Measurements from ENCODE around the gene EXOC4. TPM values are rescaled to one million over a fixed set of nuclear protein-coding genes. Genes with fewer than 3 reads are reported as not detected.

Gene EXOC4
- polyA plus RNA-seq, 3 donors from 2014 or later: 24.2 to 50.1 (median 30.1) TPM

GRCh38 chr7:133675510-133676218, 422.8 kb downstream of the EXOC4 start:
- Mint-ChIP-seq H3K4me3 (no peak overlapping the region), H3K4me1 (no peaks in the 10 kb centered on the region), H3K27ac (no peak overlapping the region), H3K9me3 (no peaks in the 10 kb centered on the region), H3K36me3 (peaks cover 3 to 16% (median 10%) of the 10 kb centered on the region in 3 donors), H3K27me3 (ENCODE audit: low read depth in 3 of 3) (no peaks in the 10 kb centered on the region)
- DNase-seq: no peak

- Mint-ChIP-seq H3K27ac (no peak overlapping the region), H3K36me3 (peaks cover 4 to 8% (median 6%) of the 10 kb centered on the region in 3 donors), H3K27me3 (ENCODE audit: low read depth in 3 of 3) (no peaks in the 10 kb centered on the region), H3K4me1 (no peaks in the 10 kb centered on the region), H3K9me3 (no peaks in the 10 kb centered on the region), H3K4me3 (no peak overlapping the region)
- no peak for DNase-seq
Measured at GRCh38 chr7:133676805-133677370, 424.0 kb downstream of the EXOC4 start.

- DNase-seq: no peak
- Mint-ChIP-seq H3K4me1 (no peaks in the 10 kb centered on the region), H3K27ac (no peak overlapping the region), H3K27me3 (ENCODE audit: low read depth in 3 of 3) (no peaks in the 10 kb centered on the region), H3K9me3 (no peaks in the 10 kb centered on the region), H3K36me3 (peaks cover 4 to 11% (median 9%) of the 10 kb centered on the region in 3 donors), H3K4me3 (no peak overlapping the region)
Measured at GRCh38 chr7:133678137-133678814, 425.4 kb downstream of the EXOC4 start.

- Mint-ChIP-seq H3K4me1 (no peaks in the 10 kb centered on the region), H3K9me3 (no peaks in the 10 kb centered on the region), H3K36me3 (peaks cover 4 to 13% (median 9%) of the 10 kb centered on the region in 3 donors), H3K27ac (no peak overlapping the region), H3K4me3 (no peak overlapping the region), H3K27me3 (ENCODE audit: low read depth in 3 of 3) (no peaks in the 10 kb centered on the region)
- no peak for DNase-seq
Measured at GRCh38 chr7:133679977-133680376, 427.1 kb downstream of the EXOC4 start.

GRCh38 chr7:133681529-133681928, 428.7 kb downstream of the EXOC4 start:
- Mint-ChIP-seq H3K4me1 (no peaks in the 10 kb centered on the region), H3K9me3 (no peaks in the 10 kb centered on the region), H3K36me3 (peaks cover 4 to 16% (median 9%) of the 10 kb centered on the region in 3 donors), H3K27ac (no peak overlapping the region), H3K4me3 (no peak overlapping the region), H3K27me3 (ENCODE audit: low read depth in 3 of 3) (no peaks in the 10 kb centered on the region)
- DNase-seq: no peak

- Mint-ChIP-seq H3K36me3 (peaks cover 4 to 16% (median 9%) of the 10 kb centered on the region in 3 donors), H3K9me3 (no peaks in the 10 kb centered on the region), H3K27me3 (ENCODE audit: low read depth in 3 of 3) (peaks cover 0 to 1% (median 0%) of the 10 kb centered on the region in 3 donors), H3K4me3 (no peak overlapping the region), H3K27ac (no peak overlapping the region), H3K4me1 (no peaks in the 10 kb centered on the region)
- no peak for DNase-seq
Measured at GRCh38 chr7:133682364-133683181, 429.7 kb downstream of the EXOC4 start.

- Mint-ChIP-seq H3K4me3 (no peak overlapping the region), H3K27ac (no peak overlapping the region), H3K27me3 (ENCODE audit: low read depth in 3 of 3) (peaks cover 0 to 5% (median 0%) of the 10 kb centered on the region in 3 donors)
Measured at GRCh38 chr7:133683182-133683454, 430.2 kb downstream of the EXOC4 start.

GRCh38 chr7:133688483-133689239, 435.8 kb downstream of the EXOC4 start:
- H3K9me3 Mint-ChIP-seq: no peaks in the 10 kb centered on the region
- peaks cover 0 to 5% (median 3%) of the 10 kb centered on the region in 3 donors for H3K27me3 Mint-ChIP-seq (ENCODE audit: low read depth in 3 of 3)
- no peak for DNase-seq
- H3K4me3 Mint-ChIP-seq: no peak overlapping the region
- no peak overlapping the region for H3K27ac Mint-ChIP-seq
- no peaks in the 10 kb centered on the region for H3K4me1 Mint-ChIP-seq
- H3K36me3 Mint-ChIP-seq: peaks cover 0 to 9% (median 0%) of the 10 kb centered on the region in 3 donors

More at GRCh38 chr7:133683182-133683454, 430.2 kb downstream of the EXOC4 start:
- Mint-ChIP-seq H3K9me3 (no peaks in the 10 kb centered on the region), H3K4me1 (no peaks in the 10 kb centered on the region), H3K36me3 (peaks cover 4 to 16% (median 9%) of the 10 kb centered on the region in 3 donors)
- no peak for DNase-seq

- H3K9me3 Mint-ChIP-seq: no peaks in the 10 kb centered on the region
- peaks cover 0 to 9% (median 3%) of the 10 kb centered on the region in 3 donors for H3K27me3 Mint-ChIP-seq (ENCODE audit: low read depth in 3 of 3)
- H3K4me1 Mint-ChIP-seq: peaks cover 10% of the 10 kb centered on the region in 2 donors
- DNase-seq: no peak
- H3K27ac Mint-ChIP-seq: no peak overlapping the region
- H3K36me3 Mint-ChIP-seq: peaks cover 0 to 2% (median 0%) of the 10 kb centered on the region in 3 donors
- no peak overlapping the region for H3K4me3 Mint-ChIP-seq
Measured at GRCh38 chr7:133690740-133691139, 437.9 kb downstream of the EXOC4 start.

- Mint-ChIP-seq H3K36me3 (no peaks in the 10 kb centered on the region), H3K27ac (peak overlapping the region in 1 of 6 donors; percentile 32), H3K27me3 (ENCODE audit: low read depth in 3 of 3) (peaks cover 0 to 9% (median 3%) of the 10 kb centered on the region in 3 donors), H3K9me3 (no peaks in the 10 kb centered on the region), H3K4me3 (no peak overlapping the region), H3K4me1 (peaks cover 22 to 23% of the 10 kb centered on the region in 2 donors)
- no peak for DNase-seq
Measured at GRCh38 chr7:133691727-133692610, 439.1 kb downstream of the EXOC4 start.

GRCh38 chr7:133693281-133693680, 440.4 kb downstream of the EXOC4 start:
- Mint-ChIP-seq H3K4me3 (no peak overlapping the region), H3K27me3 (ENCODE audit: low read depth in 3 of 3) (peaks cover 0 to 4% (median 3%) of the 10 kb centered on the region in 3 donors), H3K9me3 (no peaks in the 10 kb centered on the region), H3K36me3 (no peaks in the 10 kb centered on the region), H3K27ac (no peak overlapping the region), H3K4me1 (peaks cover 24 to 26% of the 10 kb centered on the region in 2 donors)
- DNase-seq: no peak

- peak overlapping the region; percentile 43 to 68 (median 49) for H3K4me3 Mint-ChIP-seq
- DNase-seq: peak; percentile 40 to 42 (median 40)
Measured at GRCh38 chr7:133696056-133696455, 443.2 kb downstream of the EXOC4 start.

More at GRCh38 chr7:133696056-133696455, 443.2 kb downstream of the EXOC4 start:
- peak overlapping the region; percentile 36 to 81 (median 64) for H3K27ac Mint-ChIP-seq
- no peaks in the 10 kb centered on the region for H3K9me3 Mint-ChIP-seq
- peaks cover 0 to 4% (median 2%) of the 10 kb centered on the region in 3 donors for H3K27me3 Mint-ChIP-seq (ENCODE audit: low read depth in 3 of 3)
- H3K36me3 Mint-ChIP-seq: no peaks in the 10 kb centered on the region
- H3K4me1 Mint-ChIP-seq: peaks cover 38 to 41% of the 10 kb centered on the region in 2 donors

Measured in immature natural killer cell (primary cell).